HG03565 (cell line): ENCODE measurements around the gene GPR152.

Experiments used
- ATAC-seq: cut with Tn5 transposase; IDR thresholded peaks from one replicate; pipeline ENCODE4 v1.9.1; 2021; ENCODE audit warnings: mild to moderate bottlenecking, moderate library complexity; ENCODE audit not compliant: unreplicated experiment

GPR152 gene

GRCh38 chr11:67452141-67452952 is at the start of gene GPR152:
TSS of gene GPR152 (minus strand) at chr11:67452729. CDS start at chr11:67452724, 5 bp downstream.
- ATAC-seq = no peak

- ATAC-seq = no peak
Observed at GRCh38 chr11:67501854-67502253, 49.3 kb upstream of the GPR152 start.

GRCh38 chr11:67500831-67501715 is 48.5 kb upstream of the GPR152 start:
- ATAC-seq = no peak

- no peak for ATAC-seq
Observed at GRCh38 chr11:67500484-67500821, 47.9 kb upstream of the GPR152 start.

GRCh38 chr11:67499808-67500483 is 47.4 kb upstream of the GPR152 start:
- no peak for ATAC-seq

GRCh38 chr11:67498544-67498972 is 46.0 kb upstream of the GPR152 start:
- no peak for ATAC-seq

GRCh38 chr11:67497656-67498291 is 45.2 kb upstream of the GPR152 start:
- ATAC-seq = no peak

GRCh38 chr11:67496113-67496512 is 43.6 kb upstream of the GPR152 start:
- ATAC-seq = no peak

GRCh38 chr11:67495234-67496005 is 42.9 kb upstream of the GPR152 start:
- no peak for ATAC-seq

GRCh38 chr11:67494371-67495233 is 42.1 kb upstream of the GPR152 start:
- no peak for ATAC-seq

- ATAC-seq = no peak
Observed at GRCh38 chr11:67493548-67494370, 41.2 kb upstream of the GPR152 start.

GRCh38 chr11:67492801-67493547 is 40.4 kb upstream of the GPR152 start:
- no peak for ATAC-seq

GRCh38 chr11:67492069-67492727 is 39.7 kb upstream of the GPR152 start:
- ATAC-seq = no peak

GRCh38 chr11:67491276-67492068 is 38.9 kb upstream of the GPR152 start:
- ATAC-seq = no peak

GRCh38 chr11:67490727-67491065 is 38.2 kb upstream of the GPR152 start:
- ATAC-seq = no peak
